GM19328 (cell line): Measurements from ENCODE around the gene FEM1C.
A peak's percentile ranks its signal among the peaks of the same experiment; 100 is the strongest.

Experiments
- ATAC-seq: cut with Tn5 transposase; IDR thresholded peaks from one replicate; pipeline ENCODE4 v1.9.1; 2021; ENCODE audit warnings: mild to moderate bottlenecking, moderate library complexity; ENCODE audit not compliant: unreplicated experiment

The FEM1C gene

DNA sequence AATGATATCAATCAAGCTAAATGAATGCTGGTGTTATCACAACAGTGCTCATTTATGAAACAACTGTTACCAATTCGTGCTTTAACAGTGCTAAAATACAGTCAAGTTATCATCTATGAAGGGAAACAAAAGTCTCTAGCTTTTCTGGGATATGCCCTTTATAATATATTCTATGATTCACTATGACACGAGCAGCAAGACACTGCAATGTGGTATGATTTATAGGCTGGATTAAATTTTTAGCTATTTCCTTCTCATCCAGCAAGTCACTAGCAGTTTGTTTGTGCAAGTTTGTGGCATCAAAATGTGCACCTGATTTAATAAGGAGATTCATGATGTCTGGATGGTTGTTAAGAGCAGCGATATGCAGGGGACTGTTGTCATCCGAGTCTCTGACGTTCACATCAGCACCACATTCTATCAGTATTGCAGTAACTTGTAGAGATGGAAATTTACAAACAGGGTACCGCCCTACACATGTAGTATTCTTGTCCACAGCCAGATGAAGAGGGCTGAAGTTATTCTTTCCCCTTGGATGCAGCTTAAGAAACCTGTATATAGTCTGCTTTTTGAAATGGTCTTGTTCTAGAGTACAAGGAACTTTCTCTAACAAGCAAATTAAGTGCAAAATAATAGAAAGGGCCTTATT, 20.3 kb downstream of the FEM1C start:
- no peak for ATAC-seq

DNA sequence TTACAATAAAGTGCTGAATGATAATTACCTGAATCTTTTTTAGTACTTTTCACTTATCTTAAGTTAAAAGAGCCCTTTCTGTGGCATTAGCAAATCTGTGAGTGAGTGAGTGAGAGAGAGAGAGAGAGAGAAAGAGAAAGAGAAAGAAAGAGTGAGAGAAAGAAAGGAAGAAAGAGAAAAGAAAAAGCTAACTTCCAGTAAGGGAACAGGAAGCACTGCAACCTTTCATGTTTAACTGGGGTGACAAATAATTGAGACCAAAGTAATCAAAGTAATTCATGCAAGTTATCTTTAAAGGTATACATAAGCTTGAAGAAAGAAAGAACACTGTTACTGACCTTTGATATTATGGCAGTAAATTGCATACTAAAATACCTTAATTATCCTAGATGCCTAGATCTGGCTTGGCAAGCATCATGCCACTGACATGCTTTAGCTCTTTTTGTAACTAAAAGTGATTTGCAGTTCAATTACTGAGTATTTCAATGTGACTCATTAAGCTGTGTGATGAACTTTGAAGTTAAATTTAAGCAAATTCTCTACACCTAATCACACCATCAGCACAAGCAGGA, 21.7 kb downstream of the FEM1C start:
- ATAC-seq: no peak

DNA sequence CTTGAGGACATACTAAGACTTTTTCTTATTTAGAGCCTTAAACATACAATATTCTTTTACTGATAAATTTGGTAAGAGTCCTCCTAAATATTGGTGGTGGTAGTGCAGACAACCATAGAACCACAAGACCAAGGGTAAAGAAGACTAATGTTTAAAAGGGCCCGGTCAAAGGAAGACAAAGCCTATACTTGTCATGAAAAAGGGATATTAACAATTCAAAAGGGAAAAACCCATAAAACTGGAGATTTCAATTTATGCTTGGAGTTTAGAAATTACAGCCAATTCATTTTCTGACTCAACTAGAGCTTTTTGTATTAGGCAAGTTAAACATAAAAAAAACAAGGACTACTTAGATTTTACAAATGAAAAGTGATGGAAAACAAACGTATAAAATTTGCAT, 24.4 kb downstream of the FEM1C start:
- no peak for ATAC-seq

DNA sequence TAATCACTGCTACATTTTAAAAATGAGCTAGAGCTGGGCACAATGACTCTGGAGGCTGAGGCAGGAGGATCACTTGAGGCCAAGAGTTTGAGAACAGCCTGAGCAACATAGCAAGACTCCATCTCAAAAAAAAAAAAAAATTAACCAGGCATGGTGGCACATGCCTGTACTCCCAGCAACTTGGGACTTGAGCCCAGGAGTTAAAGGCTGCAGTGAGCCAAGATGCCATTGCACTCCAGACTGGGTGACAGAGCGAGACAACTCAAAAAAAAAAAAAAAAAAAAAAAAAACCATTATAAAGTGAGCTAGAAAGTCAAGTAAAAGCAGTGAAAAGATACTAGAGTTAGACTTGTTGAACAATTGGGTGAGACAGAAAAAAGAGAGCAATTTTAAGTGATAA, 28.2 kb downstream of the FEM1C start:
- no peak for ATAC-seq

DNA sequence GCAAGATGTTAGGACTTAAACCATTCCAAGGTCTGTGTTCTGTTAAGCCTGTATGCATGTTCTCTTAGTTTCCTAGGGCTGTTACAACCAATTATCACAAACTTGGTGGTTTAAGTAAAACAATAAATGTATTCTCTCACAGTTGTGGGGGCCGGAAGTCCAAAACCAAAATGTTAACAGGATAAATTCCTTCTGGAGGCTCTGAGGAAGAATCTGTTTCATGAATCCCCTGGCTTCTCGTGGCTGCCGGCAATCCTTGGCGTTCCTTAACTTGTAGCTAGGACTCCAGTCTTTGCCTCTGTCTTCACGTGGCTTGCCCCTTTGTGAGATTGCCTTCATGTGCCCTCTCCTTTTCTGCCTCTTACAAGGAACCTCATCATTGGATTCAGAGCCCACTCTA, 30.4 kb downstream of the FEM1C start:
- no peak for ATAC-seq

DNA sequence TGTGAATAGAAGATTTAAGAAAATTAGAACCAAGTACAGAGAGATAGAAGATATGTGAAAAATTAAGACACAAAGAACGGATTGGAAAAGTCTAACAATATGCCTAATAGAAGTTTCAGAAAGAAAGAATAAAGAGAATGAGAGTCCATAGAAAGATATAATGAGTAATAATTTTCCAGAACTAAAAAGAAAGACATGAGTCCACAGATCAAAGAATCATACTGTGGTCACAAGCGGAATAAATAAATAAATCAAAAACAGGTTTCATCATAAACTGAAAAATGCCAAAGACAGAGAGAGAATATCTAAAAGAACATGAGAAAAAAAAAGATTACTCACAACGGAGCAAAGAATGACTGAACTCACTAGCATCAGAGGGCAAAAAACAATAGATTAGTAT, 32.9 kb downstream of the FEM1C start:
- ATAC-seq: no peak

DNA sequence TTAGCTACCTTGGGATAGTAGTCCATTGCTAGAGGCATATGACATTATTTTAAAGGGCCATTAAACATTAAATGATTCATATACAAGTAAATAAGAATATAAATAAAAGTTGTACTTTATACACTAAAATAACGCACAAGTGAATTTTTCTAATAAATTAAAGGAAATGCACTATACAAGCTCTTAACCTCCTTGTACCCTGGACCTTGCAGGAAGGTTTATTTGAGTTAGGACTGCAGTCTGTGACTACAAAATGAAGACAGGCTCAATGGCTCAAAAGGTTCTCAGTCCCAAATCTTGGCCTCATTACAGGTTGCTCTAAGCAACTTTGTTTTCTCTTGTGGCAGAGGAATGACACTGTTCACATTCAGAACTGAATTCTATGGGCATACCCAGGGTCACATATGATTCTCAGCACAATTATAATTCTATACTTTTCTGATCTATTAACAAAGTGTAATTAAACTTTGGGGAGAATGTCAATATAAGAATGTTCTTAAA, 34.4 kb downstream of the FEM1C start:
- no peak for ATAC-seq

DNA sequence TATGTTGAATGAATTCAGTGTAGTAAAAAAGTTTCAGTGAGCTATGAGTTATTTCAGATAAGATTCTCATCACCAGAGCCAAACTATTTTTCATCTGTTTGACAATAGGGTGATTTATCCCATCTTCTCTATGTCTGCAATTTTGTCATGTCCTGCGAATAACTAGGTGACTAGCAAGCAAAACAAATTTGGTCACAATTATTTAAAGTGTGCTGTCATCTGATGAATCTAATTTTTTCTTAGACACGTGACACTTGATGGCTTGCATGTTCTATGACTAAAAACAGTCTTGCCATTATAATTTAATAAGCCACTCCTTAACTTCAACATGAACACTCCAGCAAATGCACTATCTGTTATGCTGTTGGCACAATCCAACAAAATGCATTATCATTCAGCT, 35.0 kb downstream of the FEM1C start:
- ATAC-seq: no peak

DNA sequence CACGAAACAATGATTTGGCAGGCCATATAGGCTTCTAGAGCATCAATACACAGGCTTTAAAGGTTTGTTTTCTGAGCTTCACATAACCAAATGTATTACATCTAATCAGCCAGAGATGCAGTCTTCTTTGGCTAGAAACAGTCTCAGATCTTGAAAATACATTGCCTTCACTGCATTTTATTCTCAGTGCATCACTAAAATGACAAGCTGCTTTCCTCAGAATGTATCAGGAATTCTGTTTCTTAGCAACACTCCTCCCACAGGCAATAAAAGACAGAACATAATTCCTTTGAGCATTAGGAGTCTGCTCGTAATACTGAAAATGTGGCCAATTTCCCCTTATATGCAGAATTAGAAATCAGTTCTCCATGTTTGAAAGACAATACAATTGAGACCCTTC, 36.9 kb downstream of the FEM1C start:
- no peak for ATAC-seq

DNA sequence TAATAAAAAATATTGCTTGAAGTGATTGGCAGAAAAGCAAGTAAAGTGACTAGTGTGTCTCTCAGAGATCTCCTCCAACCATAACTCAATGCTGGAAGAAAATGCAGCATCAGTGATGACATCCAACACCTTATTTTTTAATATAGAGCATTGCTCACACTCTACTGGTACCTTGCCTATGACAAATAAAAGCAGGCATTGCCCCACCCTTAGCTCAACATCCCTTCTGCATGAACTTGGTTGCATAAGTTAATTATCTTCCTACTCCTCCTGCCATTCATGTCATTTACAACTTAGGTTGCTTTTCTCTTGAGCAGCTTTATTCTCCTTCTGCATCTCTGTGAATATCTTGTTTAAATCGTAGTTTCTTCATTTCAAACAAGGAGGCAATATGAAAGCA, 41.2 kb downstream of the FEM1C start:
- no peak for ATAC-seq

DNA sequence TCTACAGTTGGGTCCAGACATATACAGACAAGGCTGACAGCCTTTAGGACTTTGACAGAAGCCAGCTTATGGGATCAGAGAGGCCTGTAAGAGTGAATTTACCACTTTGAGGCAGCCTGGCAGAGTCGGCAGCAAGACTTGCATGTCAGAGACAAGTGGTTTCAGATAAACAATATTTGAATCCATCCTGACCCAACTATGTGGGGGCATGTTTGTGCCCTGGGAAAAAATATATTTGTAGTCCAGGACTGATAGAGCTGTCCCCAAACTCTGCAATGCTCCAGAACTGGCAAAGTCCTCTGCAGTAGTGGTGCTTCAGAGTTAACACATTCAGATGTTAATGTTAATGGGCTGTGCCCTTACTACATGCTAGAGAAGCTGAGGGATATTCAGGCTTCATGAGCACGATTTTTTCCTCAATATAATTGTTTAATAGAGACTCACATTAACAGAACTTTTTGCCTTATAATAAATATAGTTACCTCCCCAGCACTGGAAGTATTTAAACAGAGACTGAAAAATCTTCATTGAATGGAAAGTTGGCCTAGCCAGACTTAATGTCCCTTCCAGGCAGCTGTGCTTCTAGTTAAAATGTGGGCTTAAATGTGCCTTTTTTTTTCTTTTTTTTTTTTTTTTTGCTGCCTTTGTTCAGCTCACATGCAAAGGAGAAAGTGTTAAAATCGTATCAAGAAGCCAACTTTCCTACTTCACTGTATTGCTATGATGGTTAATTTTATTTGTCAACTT, 42.9 kb downstream of the FEM1C start:
- ATAC-seq: no peak

DNA sequence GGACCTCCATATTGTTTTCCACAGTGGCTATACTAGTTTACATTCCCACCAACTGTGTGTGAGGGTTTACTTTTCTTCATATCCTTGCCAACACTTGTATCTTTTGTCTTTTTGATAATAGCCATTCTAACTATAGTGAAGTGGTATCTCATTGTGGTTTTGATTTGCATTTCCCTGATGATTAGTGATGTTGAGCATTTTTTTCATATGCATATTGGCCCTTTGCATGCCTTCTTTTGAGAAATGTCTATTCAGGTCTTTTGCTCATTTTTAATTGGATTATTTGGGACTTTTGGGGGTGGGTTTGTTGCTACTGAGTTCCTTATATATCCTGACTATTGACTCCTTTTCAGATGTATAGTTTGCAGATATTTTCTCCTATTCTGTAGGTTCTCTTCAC, 44.4 kb downstream of the FEM1C start:
- no peak for ATAC-seq

DNA sequence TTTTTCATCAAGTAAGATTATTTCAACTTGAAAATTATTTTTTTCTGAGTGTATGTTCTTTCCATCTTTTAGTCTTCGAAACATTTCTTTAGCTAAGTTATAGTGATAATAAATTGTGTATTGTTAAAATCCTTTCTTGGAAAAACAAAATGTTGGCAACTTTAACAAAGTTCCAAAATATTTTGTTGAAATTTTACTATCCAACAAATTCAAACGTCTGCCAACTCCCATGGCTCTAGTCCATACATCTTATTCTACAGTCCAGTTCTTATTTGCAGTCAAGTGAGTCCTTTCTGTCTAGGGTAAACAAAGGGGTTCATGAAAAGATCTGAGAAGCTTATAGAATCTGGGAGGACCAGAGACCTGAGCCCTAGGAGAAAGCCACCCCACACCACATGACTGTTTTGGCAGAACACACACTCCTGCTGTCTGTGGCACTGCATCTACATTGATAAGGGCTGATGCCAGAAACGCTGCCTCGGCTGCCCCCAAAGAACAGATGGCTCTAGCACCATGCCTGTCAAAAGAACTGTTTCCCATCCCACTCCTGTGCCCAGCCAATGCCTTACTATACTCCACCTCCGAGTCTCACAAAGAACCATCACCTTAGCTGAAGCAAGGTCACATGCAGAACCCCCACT, 47.5 kb downstream of the FEM1C start:
- no peak for ATAC-seq

DNA sequence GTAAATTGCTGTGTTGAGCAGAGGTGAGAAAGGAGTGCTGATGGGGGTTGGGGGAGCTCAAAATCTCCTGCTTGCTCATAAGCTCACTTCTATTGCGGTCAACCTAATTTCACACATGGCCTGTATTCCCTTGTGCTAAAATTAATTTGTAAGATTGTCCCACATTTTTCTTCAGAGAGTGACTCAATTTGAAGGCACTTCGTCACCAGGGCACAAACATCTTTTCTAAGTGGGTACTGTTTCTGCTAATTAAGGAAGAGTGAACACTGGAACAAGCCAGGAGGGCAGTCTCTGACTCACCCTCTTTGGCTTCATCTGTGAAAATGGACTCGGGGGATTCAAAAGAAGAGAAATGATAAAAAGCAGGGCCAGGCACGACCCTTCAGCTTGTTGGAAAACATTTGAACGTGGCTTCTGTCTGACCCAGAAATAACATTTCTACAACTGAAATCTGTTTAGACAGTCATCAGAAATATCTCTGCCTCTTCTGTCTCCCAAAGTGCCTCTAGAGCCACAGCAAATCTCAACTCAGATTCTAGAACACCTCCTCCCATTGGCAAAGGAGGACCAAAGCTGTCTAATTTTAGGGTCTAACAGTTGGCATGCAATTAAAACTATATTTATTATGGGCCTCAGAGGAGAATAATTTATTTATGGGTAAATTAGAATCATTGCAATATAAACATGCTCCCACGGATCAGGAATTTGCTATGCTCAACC, 49.8 kb downstream of the FEM1C start:
- ATAC-seq: no peak

DNA sequence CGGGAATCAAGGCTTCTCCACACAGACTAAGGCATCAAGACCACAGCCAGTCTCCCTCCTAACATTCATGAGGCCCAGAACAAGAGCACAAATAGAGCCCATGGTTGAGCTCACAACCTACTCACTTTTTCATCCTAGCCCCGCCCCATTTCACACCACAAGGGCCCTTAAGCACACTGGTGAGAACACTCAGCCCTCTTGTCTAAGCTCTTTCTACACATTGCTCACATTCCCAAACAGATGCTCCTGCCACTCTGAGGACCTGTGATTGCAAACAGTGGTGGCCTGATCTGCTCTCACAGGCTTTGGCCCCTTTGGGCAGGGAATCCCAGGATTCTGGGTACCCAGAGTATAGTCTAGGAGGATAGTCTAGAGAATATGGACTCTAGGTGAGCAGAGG, 54.0 kb downstream of the FEM1C start:
- no peak for ATAC-seq

DNA sequence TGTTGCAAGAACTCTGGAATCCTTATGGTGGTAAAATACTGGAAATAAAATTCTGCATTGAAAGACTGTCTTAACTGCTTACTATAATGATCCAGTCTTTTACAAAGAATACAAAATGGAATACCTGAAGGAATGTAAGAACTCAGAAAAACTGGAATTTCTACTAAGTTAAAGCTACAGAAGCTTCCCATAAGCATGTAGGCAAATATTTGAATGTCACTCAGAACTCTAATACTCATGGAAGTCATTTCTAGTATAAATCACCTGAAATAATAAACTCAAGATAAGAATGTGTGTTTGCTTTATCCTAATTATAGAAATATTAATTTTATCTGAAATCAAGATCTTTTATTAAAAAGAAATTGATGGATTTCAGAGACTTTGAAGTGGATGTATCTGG, 54.8 kb downstream of the FEM1C start:
- ATAC-seq: no peak

DNA sequence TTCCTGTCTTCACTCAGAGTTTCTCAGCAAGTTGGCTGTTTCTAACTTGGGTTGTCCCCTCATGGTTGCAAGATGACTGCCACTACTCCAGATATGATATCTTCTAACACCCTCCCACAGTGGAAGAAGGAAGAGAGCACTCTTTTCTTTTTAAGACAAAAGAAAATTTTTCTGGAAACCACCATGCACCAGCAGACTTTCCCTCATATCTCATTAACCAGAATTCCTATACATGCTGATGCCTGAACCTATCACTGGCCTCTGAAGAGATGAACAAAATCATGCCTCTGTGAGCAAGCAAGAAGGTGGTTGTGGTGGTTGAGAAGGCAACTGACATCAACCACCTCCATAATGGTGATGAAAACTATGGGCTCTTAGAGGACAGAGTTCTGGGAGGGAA, 56.8 kb downstream of the FEM1C start:
- peak; percentile 43 for ATAC-seq

DNA sequence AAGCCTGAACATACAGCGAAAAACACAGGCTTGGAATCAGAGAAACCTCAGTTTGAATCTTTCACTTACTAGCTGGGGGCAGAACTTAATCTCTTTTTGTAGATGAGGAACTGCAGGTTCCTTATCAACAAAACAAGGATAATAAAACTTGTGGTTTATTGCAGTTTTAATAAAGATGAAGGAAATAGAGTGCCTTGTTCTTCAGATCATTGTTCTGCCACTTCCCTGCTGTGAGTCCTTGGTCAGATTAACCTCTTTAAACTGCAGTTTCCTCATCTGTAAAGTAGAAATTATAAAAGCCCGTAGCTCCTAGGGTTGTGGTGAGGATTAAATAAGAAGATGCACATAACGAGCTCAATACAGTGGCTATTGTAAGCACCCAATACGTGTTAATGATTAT, 57.4 kb downstream of the FEM1C start:
- no peak for ATAC-seq

DNA sequence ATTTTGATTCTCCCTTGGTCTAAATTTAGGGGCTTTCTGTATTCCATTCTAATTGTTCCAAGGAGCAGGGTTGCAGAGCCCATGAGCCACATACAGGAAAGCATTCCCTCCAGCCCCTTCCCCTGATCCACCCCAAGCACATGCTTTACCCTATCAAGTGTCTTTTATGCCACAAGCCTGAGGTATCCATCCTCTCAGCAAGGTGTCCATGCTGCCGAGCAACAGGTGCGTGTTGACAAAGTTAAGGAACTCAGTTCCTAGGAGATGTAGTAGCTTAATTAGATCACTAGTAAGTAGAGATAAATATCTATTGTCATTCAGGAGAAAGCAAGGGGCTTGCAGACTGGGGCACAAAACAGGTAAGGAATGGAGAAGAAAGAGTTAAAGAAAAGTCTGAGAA, 57.8 kb downstream of the FEM1C start:
- no peak for ATAC-seq

DNA sequence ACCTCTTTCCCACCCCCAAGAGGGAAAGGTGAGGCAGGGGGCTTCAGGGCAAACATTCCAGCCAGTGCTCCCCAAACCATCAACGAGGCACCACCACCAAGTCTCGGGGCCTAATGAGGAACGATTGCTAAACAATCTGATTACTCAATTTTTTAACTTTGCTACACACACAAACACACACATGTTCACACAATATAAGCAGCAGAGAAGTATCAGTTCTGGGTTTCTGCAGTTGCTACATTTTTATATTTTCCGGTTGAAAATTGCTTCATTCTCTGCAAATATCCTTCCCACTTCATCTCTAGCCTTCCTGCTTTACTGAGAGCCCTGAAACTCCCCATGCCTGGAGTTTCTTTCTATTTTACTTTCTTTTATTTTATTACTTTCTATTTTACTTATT, 60.2 kb downstream of the FEM1C start:
- ATAC-seq: no peak

DNA sequence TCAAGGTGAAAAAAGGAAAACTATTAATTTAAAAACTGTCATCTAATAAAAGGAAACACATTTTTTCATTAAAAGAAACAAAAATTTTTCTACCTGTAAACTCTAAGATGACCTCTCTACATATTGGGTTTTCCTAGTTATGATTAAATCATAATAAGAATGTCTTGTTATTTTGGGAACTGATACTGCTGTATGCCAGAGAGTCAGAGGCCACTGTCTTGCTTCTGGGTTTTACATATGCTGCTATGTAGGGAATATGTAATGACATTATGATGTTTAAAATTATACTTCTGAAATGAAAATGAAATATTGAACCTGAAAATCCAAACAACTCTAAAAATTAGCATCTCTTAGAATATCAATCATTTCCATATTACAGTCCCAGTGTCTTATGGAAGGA, 63.7 kb downstream of the FEM1C start:
- no peak for ATAC-seq
